ENCODE results near the gene SDR42E1.

DNA sequence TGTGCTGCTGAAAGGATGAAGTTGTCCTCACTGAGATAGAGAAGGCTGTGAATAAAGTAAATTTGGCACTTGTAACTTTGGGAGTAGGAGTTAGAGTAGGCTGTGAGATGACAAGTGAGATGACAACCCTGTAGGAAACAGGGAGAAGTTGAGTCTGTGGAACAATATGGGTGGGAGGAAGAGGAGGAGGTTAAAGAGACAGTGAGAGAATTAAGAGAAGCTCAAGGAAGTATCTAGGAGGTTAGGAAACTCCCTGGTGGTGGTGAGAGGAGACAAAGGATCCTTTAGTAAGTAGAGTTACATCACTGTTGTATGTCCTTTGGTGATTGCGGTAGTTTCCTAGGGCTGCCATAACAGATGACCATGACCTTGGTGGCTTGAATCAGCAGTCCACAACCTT is 13.0 kb upstream of the SDR42E1 start:
- TF ChIP-seq, protein P1, sequence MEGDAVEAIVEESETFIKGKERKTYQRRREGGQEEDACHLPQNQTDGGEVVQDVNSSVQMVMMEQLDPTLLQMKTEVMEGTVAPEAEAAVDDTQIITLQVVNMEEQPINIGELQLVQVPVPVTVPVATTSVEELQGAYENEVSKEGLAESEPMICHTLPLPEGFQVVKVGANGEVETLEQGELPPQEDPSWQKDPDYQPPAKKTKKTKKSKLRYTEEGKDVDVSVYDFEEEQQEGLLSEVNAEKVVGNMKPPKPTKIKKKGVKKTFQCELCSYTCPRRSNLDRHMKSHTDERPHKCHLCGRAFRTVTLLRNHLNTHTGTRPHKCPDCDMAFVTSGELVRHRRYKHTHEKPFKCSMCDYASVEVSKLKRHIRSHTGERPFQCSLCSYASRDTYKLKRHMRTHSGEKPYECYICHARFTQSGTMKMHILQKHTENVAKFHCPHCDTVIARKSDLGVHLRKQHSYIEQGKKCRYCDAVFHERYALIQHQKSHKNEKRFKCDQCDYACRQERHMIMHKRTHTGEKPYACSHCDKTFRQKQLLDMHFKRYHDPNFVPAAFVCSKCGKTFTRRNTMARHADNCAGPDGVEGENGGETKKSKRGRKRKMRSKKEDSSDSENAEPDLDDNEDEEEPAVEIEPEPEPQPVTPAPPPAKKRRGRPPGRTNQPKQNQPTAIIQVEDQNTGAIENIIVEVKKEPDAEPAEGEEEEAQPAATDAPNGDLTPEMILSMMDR (IDR thresholded peaks at IDR 0.05) = no peak
- no peak for TF ChIP-seq POLR2A (IDR thresholded peaks at IDR 0.05)
